Nephron progenitor cell (in vitro differentiated cells): ENCODE measurements around the gene HAUS3.

ENCODE experiments used
- DNase-seq: peaks from one replicate; pipeline ENCODE4 v3.0.0; 2021
- H3K27ac Mint-ChIP-seq: 2 replicates; pipeline ENCODE4 v1.8.0; 2021; ENCODE audit warnings: mild to moderate bottlenecking, moderate library complexity, mixed read lengths
- H3K27me3 Mint-ChIP-seq: 2 replicates; pipeline ENCODE4 v1.8.0; 2021; ENCODE audit warnings: mild to moderate bottlenecking, low read depth, mixed read lengths; ENCODE audit not compliant: poor library complexity
- H3K36me3 Mint-ChIP-seq: 2 replicates; pipeline ENCODE4 v1.8.0; 2021; ENCODE audit warnings: low read depth, mixed read lengths
- H3K4me1 Mint-ChIP-seq: 2 replicates; pipeline ENCODE4 v1.8.0; 2021; ENCODE audit warnings: mixed read lengths
- H3K4me3 Mint-ChIP-seq: 2 replicates; pipeline ENCODE4 v1.8.0; 2021; ENCODE audit warnings: mild to moderate bottlenecking, moderate library complexity, mixed read lengths
- H3K9me3 Mint-ChIP-seq: 2 replicates; pipeline ENCODE4 v1.8.0; 2021; ENCODE audit warnings: mild to moderate bottlenecking, moderate library complexity, mixed read lengths
- TF ChIP-seq, protein P1 (sequence below): fragments of 200-600 bp; sonication (generic); IDR thresholded peaks from 2 replicates; pipeline ENCODE4 v1.5.0; 2021; ENCODE audit warnings: antibody characterized with exemption

The HAUS3 gene

DNA sequence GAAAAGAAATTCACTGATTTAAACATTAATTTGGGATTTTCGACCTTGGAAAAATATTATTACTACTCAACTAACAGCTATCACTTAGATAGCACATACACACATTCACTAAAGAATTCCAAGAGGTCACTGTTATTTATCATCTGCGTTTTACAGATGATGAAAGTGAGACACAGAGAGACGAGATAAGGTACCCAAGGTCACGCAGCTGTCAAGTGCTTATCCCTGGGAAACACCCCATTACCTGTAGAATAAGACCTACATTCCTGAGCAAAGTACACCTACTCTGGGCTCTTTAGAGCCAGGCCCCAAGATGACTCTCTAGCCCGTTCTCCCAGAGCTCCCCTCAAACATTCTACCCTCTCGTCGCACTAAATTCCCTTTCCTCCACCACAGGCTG is 48.6 kb downstream of the HAUS3 start:
- H3K4me3 Mint-ChIP-seq = no peak overlapping the region
- no peak overlapping the region for H3K27ac Mint-ChIP-seq
- peaks cover 11% of the 10 kb centered on the region for H3K36me3 Mint-ChIP-seq
- DNase-seq = no peak
- no peaks in the 10 kb centered on the region for H3K27me3 Mint-ChIP-seq
- peaks cover 13% of the 10 kb centered on the region for H3K9me3 Mint-ChIP-seq
- no peaks in the 10 kb centered on the region for H3K4me1 Mint-ChIP-seq
- TF ChIP-seq, protein P1, sequence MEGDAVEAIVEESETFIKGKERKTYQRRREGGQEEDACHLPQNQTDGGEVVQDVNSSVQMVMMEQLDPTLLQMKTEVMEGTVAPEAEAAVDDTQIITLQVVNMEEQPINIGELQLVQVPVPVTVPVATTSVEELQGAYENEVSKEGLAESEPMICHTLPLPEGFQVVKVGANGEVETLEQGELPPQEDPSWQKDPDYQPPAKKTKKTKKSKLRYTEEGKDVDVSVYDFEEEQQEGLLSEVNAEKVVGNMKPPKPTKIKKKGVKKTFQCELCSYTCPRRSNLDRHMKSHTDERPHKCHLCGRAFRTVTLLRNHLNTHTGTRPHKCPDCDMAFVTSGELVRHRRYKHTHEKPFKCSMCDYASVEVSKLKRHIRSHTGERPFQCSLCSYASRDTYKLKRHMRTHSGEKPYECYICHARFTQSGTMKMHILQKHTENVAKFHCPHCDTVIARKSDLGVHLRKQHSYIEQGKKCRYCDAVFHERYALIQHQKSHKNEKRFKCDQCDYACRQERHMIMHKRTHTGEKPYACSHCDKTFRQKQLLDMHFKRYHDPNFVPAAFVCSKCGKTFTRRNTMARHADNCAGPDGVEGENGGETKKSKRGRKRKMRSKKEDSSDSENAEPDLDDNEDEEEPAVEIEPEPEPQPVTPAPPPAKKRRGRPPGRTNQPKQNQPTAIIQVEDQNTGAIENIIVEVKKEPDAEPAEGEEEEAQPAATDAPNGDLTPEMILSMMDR = no peak

DNA sequence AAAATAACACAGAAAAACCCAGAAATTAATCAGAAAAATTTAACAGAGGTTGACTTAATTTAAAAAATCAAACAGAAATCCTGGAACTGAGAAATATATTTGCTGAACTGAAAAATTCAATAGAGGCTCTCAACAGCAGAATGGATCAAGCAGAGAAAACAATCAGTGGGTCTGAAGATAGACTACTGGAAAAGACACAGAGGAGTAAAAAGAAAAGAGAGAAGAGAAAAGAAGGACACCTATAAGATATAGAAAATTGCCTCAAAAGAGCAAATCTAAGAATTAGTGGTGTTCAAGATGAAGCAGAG is 55.1 kb downstream of the HAUS3 start:
- no peaks in the 10 kb centered on the region for H3K4me1 Mint-ChIP-seq
- no peak for DNase-seq
- TF ChIP-seq, protein P1 = no peak
- H3K27ac Mint-ChIP-seq = no peak overlapping the region
- no peak overlapping the region for H3K4me3 Mint-ChIP-seq
- peaks cover 29% of the 10 kb centered on the region for H3K36me3 Mint-ChIP-seq
- peaks cover 54% of the 10 kb centered on the region for H3K9me3 Mint-ChIP-seq
- H3K27me3 Mint-ChIP-seq = no peaks in the 10 kb centered on the region

DNA sequence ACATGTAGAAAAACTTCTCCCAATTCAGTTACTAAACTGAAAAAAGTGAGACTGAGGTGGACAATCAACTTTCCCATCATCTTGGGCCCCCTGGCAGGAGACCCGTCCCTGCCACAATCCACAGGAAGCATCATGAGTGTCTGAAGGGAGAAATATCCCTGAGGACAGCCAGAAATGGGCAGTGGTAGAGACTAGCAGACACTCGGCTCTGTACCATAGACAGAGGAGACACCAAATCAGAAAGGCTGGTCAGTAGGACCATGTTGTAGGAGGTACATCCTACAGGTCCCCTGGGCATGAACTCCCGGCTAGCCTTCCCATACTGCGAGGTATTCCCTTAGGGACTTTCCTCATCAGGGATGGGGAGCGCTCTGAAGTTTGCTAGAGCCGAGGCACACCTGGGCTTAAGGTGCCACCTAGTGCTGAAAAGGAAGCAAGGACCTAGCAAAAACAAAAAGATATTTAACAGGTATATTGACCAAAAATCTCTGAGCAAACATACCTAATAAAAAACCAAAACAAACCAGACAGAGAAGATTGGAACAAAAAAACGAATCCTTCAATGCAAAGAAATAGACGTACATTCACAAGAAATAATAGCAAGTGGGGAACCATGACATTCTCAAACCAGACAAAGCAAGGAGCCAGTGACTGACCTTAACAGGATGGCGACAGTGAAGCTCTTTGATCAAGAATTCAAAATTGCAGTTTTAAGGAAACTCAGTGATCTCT is 55.6 kb downstream of the HAUS3 start:
- H3K9me3 Mint-ChIP-seq = peaks cover 59% of the 10 kb centered on the region

DNA sequence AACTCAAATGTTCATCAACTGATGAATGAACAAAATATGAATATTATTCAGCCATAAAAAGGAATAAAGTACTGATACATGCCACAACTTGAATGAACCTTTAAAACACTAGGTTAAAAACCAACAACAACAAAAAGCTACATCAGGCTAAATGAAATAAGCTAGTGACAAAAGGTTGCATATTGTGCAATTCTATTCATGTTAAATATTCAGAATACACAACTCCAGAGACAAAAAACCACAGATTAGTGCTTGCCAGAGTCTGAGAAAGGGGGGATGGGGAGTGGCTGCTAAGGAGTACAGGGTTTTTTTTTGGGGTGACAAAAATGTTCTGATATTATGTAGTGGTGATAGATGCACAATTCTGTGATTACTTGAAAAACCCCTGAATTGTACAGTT is 58.5 kb downstream of the HAUS3 start:
- H3K4me3 Mint-ChIP-seq = no peak overlapping the region
- peaks cover 51% of the 10 kb centered on the region for H3K9me3 Mint-ChIP-seq
- no peaks in the 10 kb centered on the region for H3K27me3 Mint-ChIP-seq
- H3K4me1 Mint-ChIP-seq = no peaks in the 10 kb centered on the region
- TF ChIP-seq, protein P1 = no peak
- H3K36me3 Mint-ChIP-seq = peaks cover 25% of the 10 kb centered on the region
- DNase-seq = no peak
- H3K27ac Mint-ChIP-seq = no peak overlapping the region

More for the DNA sequence above, 55.6 kb downstream of the HAUS3 start:
- Mint-ChIP-seq H3K27me3 (no peaks in the 10 kb centered on the region), H3K27ac (no peak overlapping the region), H3K4me1 (no peaks in the 10 kb centered on the region), H3K36me3 (peaks cover 29% of the 10 kb centered on the region), H3K4me3 (no peak overlapping the region)
- peak; percentile 10 for DNase-seq
- TF ChIP-seq, protein P1 = peak; percentile 28

DNA sequence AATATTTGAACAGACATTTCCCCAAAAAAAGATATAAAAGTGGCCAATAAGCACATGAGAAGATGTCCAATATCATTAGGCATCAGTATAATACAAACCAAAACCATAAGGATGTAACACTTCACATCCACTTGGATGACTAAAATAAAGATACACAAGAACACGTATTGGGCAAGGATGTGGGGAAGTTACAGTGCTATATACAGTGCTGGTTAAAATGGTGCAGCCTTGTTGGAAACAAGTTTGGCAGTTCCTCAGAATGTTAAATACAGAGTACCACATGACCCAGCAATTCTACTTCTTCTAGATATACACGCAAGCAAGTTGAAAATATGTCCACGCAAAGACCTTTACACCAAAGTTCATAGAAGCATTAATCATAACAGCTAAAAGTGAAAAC is 58.9 kb downstream of the HAUS3 start:
- TF ChIP-seq, protein P1 = no peak
- H3K4me1 Mint-ChIP-seq = no peaks in the 10 kb centered on the region
- H3K27me3 Mint-ChIP-seq = no peaks in the 10 kb centered on the region
- no peak for DNase-seq
- H3K27ac Mint-ChIP-seq = no peak overlapping the region
- H3K36me3 Mint-ChIP-seq = peaks cover 25% of the 10 kb centered on the region
- no peak overlapping the region for H3K4me3 Mint-ChIP-seq
- peaks cover 49% of the 10 kb centered on the region for H3K9me3 Mint-ChIP-seq

DNA sequence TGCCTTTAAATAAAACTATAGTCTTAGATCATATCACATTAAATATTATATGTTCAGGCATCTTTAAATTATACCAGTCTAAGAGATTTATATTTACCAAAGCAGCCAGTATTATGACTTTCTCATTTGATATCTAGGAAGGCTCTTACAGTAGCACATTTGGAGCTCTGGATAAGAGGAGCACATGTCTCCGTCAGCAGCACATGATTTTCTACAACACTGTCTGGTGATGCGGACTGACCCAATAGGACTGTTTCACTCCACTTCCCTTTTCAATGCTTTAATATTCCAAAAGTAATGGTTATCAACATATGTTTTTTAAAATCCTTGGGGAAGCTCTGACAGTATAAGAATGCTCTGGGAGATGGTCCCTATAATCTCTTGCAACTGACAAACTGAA is 61.5 kb downstream of the HAUS3 start:
- H3K9me3 Mint-ChIP-seq = peaks cover 27% of the 10 kb centered on the region
- TF ChIP-seq, protein P1 = no peak
- no peaks in the 10 kb centered on the region for H3K4me1 Mint-ChIP-seq
- no peak overlapping the region for H3K27ac Mint-ChIP-seq
- peaks cover 8% of the 10 kb centered on the region for H3K36me3 Mint-ChIP-seq
- H3K4me3 Mint-ChIP-seq = no peak overlapping the region
- H3K27me3 Mint-ChIP-seq = no peaks in the 10 kb centered on the region
- no peak for DNase-seq
